A549 (cell line): ENCODE measurements around the gene SP110. TPM values are rescaled to one million over a fixed set of nuclear protein-coding genes. Genes with fewer than 3 reads are reported as not detected.

Source experiments
- ATAC-seq, 2 experiments: fragments of 200-7000 bp in 1 of 2; fragments of >200 bp in 1 of 2; cut with Nextera tagmentation in 1 of 2; cut with Tn5 transposase in 1 of 2; 3 replicates each; pipeline versions ENCODE4 v1.8.0 to v1.9.1; 2018 to 2020; ENCODE audit warnings: mild to moderate bottlenecking in 1 of 2, moderate library complexity in 1 of 2
- CTCF ChIA-PET: fragments of 300-600 bp; sonication (Branson Sonifier 250); formaldehyde crosslinking; extraction: SDS; loops from one replicate; lab custom pipeline; 2021; ENCODE audit warnings: antibody characterized with exemption, inconsistent platforms; lab: Yijun Ruan, JAX
- POLR2A ChIA-PET: fragments of 350-600 bp; formaldehyde crosslinking; extraction: SDS; loops from one replicate; lab custom pipeline; 2021; ENCODE audit warnings: antibody characterized with exemption, inconsistent platforms; lab: Yijun Ruan, JAX
- DNase-seq, 2 experiments: peaks; one replicate each; pipeline versions ENCODE4 v3.0.0 to v3.0.0-alpha.2; 2011 to 2016; ENCODE audit warnings: low read depth in 1 of 2, low spot score in 1 of 2
- FAIRE-seq: peaks from 2 replicates; lab custom pipeline; 2011; peaks lifted over from hg19 to GRCh38; lab: Jason Lieb, UNC
- H3K27ac ChIP-seq, 2 experiments: fragments of >200 bp; sonication (Bioruptor Twin); formaldehyde crosslinking; 3 replicates each; pipeline ENCODE4 v1.5.1; 2016 to 2017
- H3K4me1 ChIP-seq: fragments of >200 bp; sonication (Bioruptor Twin); formaldehyde crosslinking; 3 replicates; pipeline ENCODE4 v1.6.1; 2016
- H3K4me2 ChIP-seq: fragments of >200 bp; sonication (Bioruptor Twin); formaldehyde crosslinking; 3 replicates; pipeline ENCODE4 v1.6.1; 2016
- H3K4me3 ChIP-seq: fragments of >200 bp; sonication (Bioruptor Twin); formaldehyde crosslinking; 3 replicates; pipeline ENCODE4 v1.5.1; 2016
- H3K9me3 ChIP-seq: fragments of >200 bp; sonication (Bioruptor Twin); formaldehyde crosslinking; 3 replicates; pipeline ENCODE4 v1.6.1; 2016
- CBX2 ChIP-seq: fragments of 200-600 bp; sonication (generic); IDR thresholded peaks from 2 replicates; pipeline ENCODE4 v1.6.1; 2016; ENCODE audit warnings: low read depth, mild to moderate bottlenecking, borderline replicate concordance
- CEBPB ChIP-seq, 2 experiments: fragments of >200 bp in 1 of 2; sonication (Bioruptor Twin) in 1 of 2; formaldehyde crosslinking in 1 of 2; IDR thresholded peaks; 2 replicates each; pipeline ENCODE4 v1.6.1; 2012 to 2016
- CHD4 ChIP-seq: fragments of 200-600 bp; sonication (generic); IDR thresholded peaks from 2 replicates; pipeline ENCODE4 v1.6.1; 2016; ENCODE audit warnings: antibody characterized with exemption, mild to moderate bottlenecking, borderline replicate concordance
- E2F6 ChIP-seq: IDR thresholded peaks from 2 replicates; pipeline ENCODE4 v1.6.1; 2012; ENCODE audit warnings: low read depth, borderline replicate concordance
- EHF ChIP-seq: fragments of 250-450 bp; sonication (Bioruptor Pico); IDR thresholded peaks from 2 replicates; pipeline ENCODE4 v1.5.0; 2020; ENCODE audit warnings: mild to moderate bottlenecking
- FOSL2 ChIP-seq, 2 experiments: fragments of 450-650 bp in 1 of 2; fragments of >200 bp in 1 of 2; sonication (Bioruptor Twin) in 1 of 2; formaldehyde crosslinking; IDR thresholded peaks; 2 replicates each; pipeline versions ENCODE4 v1.5.0 to v1.6.1; 2016 to 2020; ENCODE audit warnings: mild to moderate bottlenecking in 1 of 2, moderate library complexity in 1 of 2
- FOXS1 ChIP-seq: fragments of 250-450 bp; sonication (Bioruptor Pico); IDR thresholded peaks from 2 replicates; pipeline ENCODE4 v1.5.0; 2020; ENCODE audit warnings: mild to moderate bottlenecking, moderate library complexity
- HDAC2 ChIP-seq: fragments of 200-600 bp; sonication (generic); IDR thresholded peaks from 2 replicates; pipeline ENCODE4 v1.6.1; 2016
- HES2 ChIP-seq: fragments of >200 bp; sonication (Bioruptor Twin); formaldehyde crosslinking; IDR thresholded peaks from 2 replicates; pipeline ENCODE4 v1.6.1; 2016
- HEYL ChIP-seq: fragments of 250-450 bp; sonication (Bioruptor Pico); IDR thresholded peaks from 2 replicates; pipeline ENCODE4 v1.8.0; 2021; ENCODE audit warnings: mild to moderate bottlenecking, moderate library complexity
- HMGXB4 ChIP-seq: fragments of 250-450 bp; sonication (Bioruptor Pico); IDR thresholded peaks from 2 replicates; pipeline ENCODE4 v1.5.0; 2021; ENCODE audit warnings: mild to moderate bottlenecking, moderate library complexity, borderline replicate concordance
- JUNB ChIP-seq: fragments of >200 bp; sonication (Bioruptor Twin); formaldehyde crosslinking; IDR thresholded peaks from 2 replicates; pipeline ENCODE4 v1.6.1; 2016
- KDM1A ChIP-seq: fragments of 200-600 bp; sonication (generic); IDR thresholded peaks from 2 replicates; pipeline ENCODE4 v1.6.1; 2016; ENCODE audit warnings: low read depth, mild to moderate bottlenecking
- KDM5A ChIP-seq: fragments of 200-600 bp; sonication (generic); IDR thresholded peaks from 2 replicates; pipeline ENCODE4 v1.6.1; 2016; ENCODE audit warnings: antibody characterized with exemption, mild to moderate bottlenecking
- MAFK ChIP-seq: fragments of 450-650 bp; IDR thresholded peaks from 2 replicates; pipeline ENCODE4 v1.6.1; 2014; ENCODE audit not compliant: partially characterized antibody
- MAX ChIP-seq: IDR thresholded peaks from 2 replicates; pipeline ENCODE4 v1.6.1; 2012
- POLR2A ChIP-seq: IDR thresholded peaks from 2 replicates; pipeline ENCODE4 v1.6.1; 2012; ENCODE audit warnings: mild to moderate bottlenecking, low read length
- RNF2 ChIP-seq: fragments of 200-600 bp; sonication (generic); IDR thresholded peaks from 2 replicates; pipeline ENCODE4 v1.6.1; 2016; ENCODE audit warnings: low read depth, mild to moderate bottlenecking, antibody characterized with exemption, moderate library complexity, borderline replicate concordance
- TP53 ChIP-seq: fragments of 250-450 bp; sonication (Bioruptor Pico); IDR thresholded peaks from 2 replicates; pipeline ENCODE4 v1.5.0; 2021; ENCODE audit warnings: mild to moderate bottlenecking, moderate library complexity
- USF2 ChIP-seq: fragments of 450-650 bp; IDR thresholded peaks from 2 replicates; pipeline ENCODE4 v1.6.1; 2014; ENCODE audit warnings: antibody characterized with exemption
- ZC3H11A ChIP-seq: fragments of 450-650 bp; IDR thresholded peaks from 2 replicates; pipeline ENCODE4 v1.6.1; 2014; ENCODE audit warnings: antibody characterized with exemption, mild to moderate bottlenecking
- ZSCAN20 ChIP-seq: fragments of 250-450 bp; sonication (Bioruptor Pico); IDR thresholded peaks from 2 replicates; pipeline ENCODE4 v1.8.0; 2022; ENCODE audit warnings: mild to moderate bottlenecking, moderate library complexity
- WGBS: methylation state at CpG from one replicate; pipeline ENCODE4 v1.1.6; 2017; ENCODE audit errors: missing lambda C conversion rate; 5-methylcytosine and 5-hydroxymethylcytosine counted together
- polyA plus RNA-seq, 4 experiments: library from polyadenylated mRNA; depleted of rRNA in 3 of 4; stranded (reverse); fragments of >200 nt; fragmentation: RNase III in 1 of 4; extraction: RNeasy Plus Mini Kit Qiagen cat#74134 plus additional on column Dnase treatment in 1 of 4; gene quantifications; 2 replicates in 3 of 4; 3 replicates in 1 of 4; pipeline ENCODE4 v1.2.3, GENCODE V29; 2011 to 2017
- TF ChIP-seq, protein P1 (sequence below): fragments of 250-450 bp; sonication (Bioruptor Pico); IDR thresholded peaks from 2 replicates; pipeline ENCODE4 v1.5.0; 2020; ENCODE audit warnings: low read depth, mild to moderate bottlenecking, moderate library complexity
- TF ChIP-seq, protein P2 (sequence below): fragments of >200 bp; sonication (Bioruptor Twin); formaldehyde crosslinking; IDR thresholded peaks from 3 replicates; pipeline ENCODE4 v1.5.1; 2016

The SP110 gene
- polyA plus RNA-seq, 2 of the 4 experiments (the other 2 are of a cell fraction) = 3.6 to 4.6 TPM

DNA sequence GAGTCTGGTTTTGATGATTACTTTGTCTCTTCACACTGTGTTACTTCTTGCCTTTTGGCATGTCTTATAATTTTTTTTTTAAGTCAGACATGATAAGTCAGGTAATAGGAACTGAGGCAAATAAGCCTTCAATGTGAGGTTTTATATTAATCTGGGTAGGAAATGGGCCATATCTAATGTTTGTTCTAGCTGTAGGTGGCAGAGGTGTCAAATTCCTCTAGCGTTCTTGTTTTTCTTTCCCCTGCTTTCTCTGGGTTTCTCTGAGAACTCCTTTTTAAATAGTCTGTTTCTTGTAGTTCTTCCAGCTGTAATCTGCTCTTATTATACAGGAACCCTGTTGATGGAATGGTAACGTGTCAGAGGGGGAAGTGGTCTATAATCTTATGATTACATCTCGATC lies 11.5 kb upstream of the SP110 start:
- CTCF ChIA-PET = no interaction called here
- POLR2A ChIA-PET = no interaction called here

DNA sequence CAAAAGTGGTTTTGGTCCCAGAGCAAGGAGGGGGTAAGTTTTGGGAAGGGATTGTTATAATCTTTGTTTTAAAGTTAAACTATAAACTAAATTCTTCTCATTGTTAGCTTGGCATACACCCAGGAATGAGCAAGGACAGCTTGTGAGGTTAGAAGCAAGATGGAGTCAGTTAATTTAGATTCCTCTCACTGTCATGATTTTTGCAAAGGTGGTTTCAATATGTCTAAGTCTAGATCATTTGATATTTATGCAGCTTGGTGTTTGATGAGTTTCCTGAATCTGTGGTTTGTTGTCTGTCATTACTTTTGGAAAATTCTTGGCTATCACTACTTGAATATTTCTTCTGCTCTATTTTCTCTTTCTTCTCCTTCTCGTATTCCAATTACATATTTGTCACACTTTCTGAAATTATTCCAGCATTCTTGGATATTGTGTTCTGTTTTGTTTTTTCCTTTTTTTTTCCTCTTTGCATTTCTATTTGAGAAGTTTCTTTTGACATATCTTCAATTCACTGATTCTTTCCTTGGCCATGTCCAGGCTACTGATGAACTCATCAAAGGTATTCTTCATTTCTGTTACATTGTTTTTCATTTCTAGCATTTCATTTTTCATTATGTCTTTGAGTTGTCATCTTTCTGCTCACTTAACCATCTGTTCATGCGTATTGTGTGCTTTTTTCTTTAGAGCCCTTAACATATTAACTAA lies 10.9 kb upstream of the SP110 start:
- CTCF ChIA-PET = no interaction called here
- TF ChIP-seq, protein P1, sequence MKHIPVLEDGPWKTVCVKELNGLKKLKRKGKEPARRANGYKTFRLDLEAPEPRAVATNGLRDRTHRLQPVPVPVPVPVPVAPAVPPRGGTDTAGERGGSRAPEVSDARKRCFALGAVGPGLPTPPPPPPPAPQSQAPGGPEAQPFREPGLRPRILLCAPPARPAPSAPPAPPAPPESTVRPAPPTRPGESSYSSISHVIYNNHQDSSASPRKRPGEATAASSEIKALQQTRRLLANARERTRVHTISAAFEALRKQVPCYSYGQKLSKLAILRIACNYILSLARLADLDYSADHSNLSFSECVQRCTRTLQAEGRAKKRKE (CRISPR knock-in tag) = no peak
- TF ChIP-seq HEYL (CRISPR knock-in tag) (no peak), HES2 (no peak), ZC3H11A (no peak), KDM1A (no peak), FOSL2 (IDR thresholded peaks at IDR 0.05) (no peak), FOSL2 (CRISPR knock-in tag; IDR thresholded peaks at IDR 0.05) (no peak), POLR2A (no peak), CBX2 (no peak), JUNB (no peak), CEBPB (IDR thresholded peaks at IDR 0.05) (no peak), HDAC2 (no peak), E2F6 (no peak)
- TF ChIP-seq, protein P2, sequence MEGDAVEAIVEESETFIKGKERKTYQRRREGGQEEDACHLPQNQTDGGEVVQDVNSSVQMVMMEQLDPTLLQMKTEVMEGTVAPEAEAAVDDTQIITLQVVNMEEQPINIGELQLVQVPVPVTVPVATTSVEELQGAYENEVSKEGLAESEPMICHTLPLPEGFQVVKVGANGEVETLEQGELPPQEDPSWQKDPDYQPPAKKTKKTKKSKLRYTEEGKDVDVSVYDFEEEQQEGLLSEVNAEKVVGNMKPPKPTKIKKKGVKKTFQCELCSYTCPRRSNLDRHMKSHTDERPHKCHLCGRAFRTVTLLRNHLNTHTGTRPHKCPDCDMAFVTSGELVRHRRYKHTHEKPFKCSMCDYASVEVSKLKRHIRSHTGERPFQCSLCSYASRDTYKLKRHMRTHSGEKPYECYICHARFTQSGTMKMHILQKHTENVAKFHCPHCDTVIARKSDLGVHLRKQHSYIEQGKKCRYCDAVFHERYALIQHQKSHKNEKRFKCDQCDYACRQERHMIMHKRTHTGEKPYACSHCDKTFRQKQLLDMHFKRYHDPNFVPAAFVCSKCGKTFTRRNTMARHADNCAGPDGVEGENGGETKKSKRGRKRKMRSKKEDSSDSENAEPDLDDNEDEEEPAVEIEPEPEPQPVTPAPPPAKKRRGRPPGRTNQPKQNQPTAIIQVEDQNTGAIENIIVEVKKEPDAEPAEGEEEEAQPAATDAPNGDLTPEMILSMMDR = no peak

More for the DNA sequence above, 11.5 kb upstream of the SP110 start:
- no peak overlapping the region for H3K27ac ChIP-seq
- 11% methylated on average over 3 of the region's 3 CpGs for WGBS
- TF ChIP-seq CEBPB (IDR thresholded peaks at IDR 0.05) (no peak), CHD4 (no peak), KDM1A (no peak), HMGXB4 (CRISPR knock-in tag) (no peak), MAFK (no peak), ZC3H11A (no peak), USF2 (no peak), EHF (no peak), KDM5A (no peak), TP53 (CRISPR knock-in tag) (no peak), HES2 (no peak), MAX (no peak), ZSCAN20 (CRISPR knock-in tag) (no peak), RNF2 (no peak), FOXS1 (CRISPR knock-in tag) (no peak)
- TF ChIP-seq, protein P2 = no peak
- TF ChIP-seq, all 56 proteins: peak for 0
- DNase-seq (no peak), FAIRE-seq (no peak), ATAC-seq (no peak)
- Histone ChIP-seq H3K4me3 (no peak overlapping the region), H3K4me1 (no peaks in the 10 kb centered on the region), H3K9me3 (peaks cover 10% of the 10 kb centered on the region; the same call in 1 of the 3 replicates), H3K4me2 (no peak overlapping the region)

More for the DNA sequence above, 10.9 kb upstream of the SP110 start:
- Histone ChIP-seq H3K4me2 (no peak overlapping the region), H3K9me3 (peaks cover 10% of the 10 kb centered on the region; the same call in 1 of the 3 replicates), H3K4me1 (no peaks in the 10 kb centered on the region), H3K27ac (no peak overlapping the region), H3K4me3 (no peak overlapping the region)
- 69% methylated on average over 2 of the region's 2 CpGs for WGBS
- peak; percentile 28 for FAIRE-seq
- POLR2A ChIA-PET = no interaction called here
- ATAC-seq = no peak
- DNase-seq = no peak
